Thyroid gland (tissue), 4 donors: Measurements from ENCODE around the gene DOK7.

Source experiments
- POLR2A ChIP-seq, 2 donors: fragments of 450-650 bp; IDR thresholded peaks; one replicate each; pipeline ENCODE4 v1.6.1; 2017; ENCODE audit warnings: antibody characterized with exemption in 2 of 2, mild to moderate bottlenecking in 2 of 2, moderate library complexity in 1 of 2
- TF ChIP-seq, protein P1 (sequence below), 6 experiments: fragments of 200-600 bp in 3 of 6; fragments of 450-650 bp in 3 of 6; sonication (generic) in 3 of 6; IDR thresholded peaks; one replicate each; pipeline ENCODE4 v1.5.1; 2016 to 2019; ENCODE audit warnings: antibody characterized with exemption in 6 of 6, mild to moderate bottlenecking in 2 of 6, inconsistent platforms in 1 of 6, moderate library complexity in 1 of 6

DNA sequence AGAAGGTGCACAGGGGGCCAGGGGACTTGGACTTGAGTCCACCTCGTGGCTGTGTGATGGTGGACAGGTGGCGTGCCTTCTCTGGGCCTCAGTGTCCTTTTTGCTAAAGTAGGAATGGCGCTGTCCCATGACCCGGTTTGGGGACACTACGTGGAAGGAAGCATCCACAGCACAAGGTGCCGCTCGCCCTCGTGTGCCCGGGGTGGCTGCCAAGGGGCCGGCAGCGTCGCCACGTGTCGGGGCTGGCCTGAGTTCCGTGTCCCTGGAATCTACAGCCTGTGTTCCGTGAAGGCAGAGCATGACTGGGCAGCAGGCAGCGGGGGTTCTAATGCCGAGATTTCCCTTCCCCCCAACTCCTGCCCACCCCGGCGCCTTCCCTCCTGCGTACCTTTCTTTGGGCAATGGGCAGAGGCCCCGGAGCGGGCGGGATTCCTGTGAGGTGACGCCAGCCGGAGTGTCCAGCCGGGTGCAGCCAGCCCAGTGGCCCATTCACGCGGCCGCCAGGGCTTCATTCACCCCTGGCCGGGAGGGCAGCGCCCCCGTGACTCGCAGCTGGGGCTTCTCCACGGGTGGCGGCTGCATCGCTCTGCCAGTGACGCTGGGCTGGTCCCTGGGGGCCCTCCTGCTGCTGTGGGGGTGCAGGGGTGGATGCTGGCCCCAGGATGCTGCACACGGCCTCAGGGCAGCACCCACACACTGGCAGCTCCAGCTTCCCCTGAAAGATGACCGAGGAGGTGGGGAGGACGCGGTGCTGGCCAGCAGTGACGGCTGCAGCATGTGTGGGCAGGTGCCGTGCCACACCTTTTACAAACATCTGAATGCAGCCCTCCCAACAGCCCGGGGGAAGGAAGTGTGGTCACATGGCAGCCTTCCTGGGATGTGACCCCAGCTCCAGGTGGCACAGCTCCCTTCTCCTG is 21.2 kb downstream of the DOK7 start:
- TF ChIP-seq, protein P1, sequence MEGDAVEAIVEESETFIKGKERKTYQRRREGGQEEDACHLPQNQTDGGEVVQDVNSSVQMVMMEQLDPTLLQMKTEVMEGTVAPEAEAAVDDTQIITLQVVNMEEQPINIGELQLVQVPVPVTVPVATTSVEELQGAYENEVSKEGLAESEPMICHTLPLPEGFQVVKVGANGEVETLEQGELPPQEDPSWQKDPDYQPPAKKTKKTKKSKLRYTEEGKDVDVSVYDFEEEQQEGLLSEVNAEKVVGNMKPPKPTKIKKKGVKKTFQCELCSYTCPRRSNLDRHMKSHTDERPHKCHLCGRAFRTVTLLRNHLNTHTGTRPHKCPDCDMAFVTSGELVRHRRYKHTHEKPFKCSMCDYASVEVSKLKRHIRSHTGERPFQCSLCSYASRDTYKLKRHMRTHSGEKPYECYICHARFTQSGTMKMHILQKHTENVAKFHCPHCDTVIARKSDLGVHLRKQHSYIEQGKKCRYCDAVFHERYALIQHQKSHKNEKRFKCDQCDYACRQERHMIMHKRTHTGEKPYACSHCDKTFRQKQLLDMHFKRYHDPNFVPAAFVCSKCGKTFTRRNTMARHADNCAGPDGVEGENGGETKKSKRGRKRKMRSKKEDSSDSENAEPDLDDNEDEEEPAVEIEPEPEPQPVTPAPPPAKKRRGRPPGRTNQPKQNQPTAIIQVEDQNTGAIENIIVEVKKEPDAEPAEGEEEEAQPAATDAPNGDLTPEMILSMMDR (IDR thresholded peaks at IDR 0.05) = no peak
- TF ChIP-seq POLR2A (IDR thresholded peaks at IDR 0.05) = no peak
